ENCODE measurements around the gene TMEM14C. TPM values are rescaled to one million over a fixed set of nuclear protein-coding genes. Genes with fewer than 3 reads are reported as not detected.
A peak's percentile ranks its signal among the peaks of the same experiment; 100 is the strongest.
"Not testable (repeated sequence)": the region's sequence is repeated elsewhere in the genome, so short reads cannot be mapped to it uniquely, and the experiment has no call there.

Gene TMEM14C
- total RNA-seq, 2 donors from 2014 or later, result 74.9 to 76.6 TPM

GRCh38 chr6:10695086-10695657 lies 27.7 kb upstream of the TMEM14C start:
- Mint-ChIP-seq H3K27me3 (ENCODE audit: low read depth) (no peaks in the 10 kb centered on the region), H3K27ac (peak overlapping the region; percentile 100), H3K9me3 (no peaks in the 10 kb centered on the region), H3K4me3 (peak overlapping the region; percentile 88 to 95), H3K4me1 (ENCODE audit: low read depth) (peaks cover 59% of the 10 kb centered on the region), H3K36me3 (ENCODE audit: insufficient read depth in 2 of 2) (peaks cover 10 to 31% of the 10 kb centered on the region in 2 donors)
- ATAC-seq (replicated peaks in 1 of 2) (no peak), DNase-seq (no peak)

- no peak for DNase-seq
- H3K27ac Mint-ChIP-seq, result no peak overlapping the region
- ATAC-seq (replicated peaks in 1 of 2), result no peak
- peaks cover 12 to 39% of the 10 kb centered on the region in 2 donors for H3K36me3 Mint-ChIP-seq (ENCODE audit: insufficient read depth in 2 of 2)
- peak overlapping the region; percentile 88 to 95 for H3K4me3 Mint-ChIP-seq
- H3K27me3 Mint-ChIP-seq (ENCODE audit: low read depth), result no peaks in the 10 kb centered on the region
- H3K4me1 Mint-ChIP-seq (ENCODE audit: low read depth), result peaks cover 68% of the 10 kb centered on the region
- no peaks in the 10 kb centered on the region for H3K9me3 Mint-ChIP-seq
Observed at GRCh38 chr6:10696655-10697054, 26.2 kb upstream of the TMEM14C start.

GRCh38 chr6:10713962-10714361 lies 8.9 kb upstream of the TMEM14C start:
- H3K36me3 Mint-ChIP-seq (ENCODE audit: insufficient read depth in 2 of 2), result peaks cover 2 to 3% of the 10 kb centered on the region in 2 donors
- ATAC-seq (replicated peaks in 1 of 2) (no peak), DNase-seq (no peak)
- no peaks in the 10 kb centered on the region for H3K4me1 Mint-ChIP-seq (ENCODE audit: low read depth)
- no peak overlapping the region for H3K27ac Mint-ChIP-seq
- no peaks in the 10 kb centered on the region for H3K27me3 Mint-ChIP-seq (ENCODE audit: low read depth)
- no peak overlapping the region for H3K4me3 Mint-ChIP-seq
- peaks cover 0 to 3% of the 10 kb centered on the region in 2 donors for H3K9me3 Mint-ChIP-seq

- H3K27me3 Mint-ChIP-seq (ENCODE audit: low read depth), result no peaks in the 10 kb centered on the region
- H3K9me3 Mint-ChIP-seq, result peaks cover 3 to 5% of the 10 kb centered on the region in 2 donors
- H3K27ac Mint-ChIP-seq, result peak overlapping the region; percentile 66
- DNase-seq (peak; percentile 58), ATAC-seq (replicated peaks in 1 of 2) (peak in 1 of 2 donors; percentile 20)
- peak overlapping the region; percentile 94 to 96 for H3K4me3 Mint-ChIP-seq
- peaks cover 5 to 7% of the 10 kb centered on the region in 2 donors for H3K36me3 Mint-ChIP-seq (ENCODE audit: insufficient read depth in 2 of 2)
- H3K4me1 Mint-ChIP-seq (ENCODE audit: low read depth), result peaks cover 26% of the 10 kb centered on the region
Observed at GRCh38 chr6:10719296-10719963, 3.4 kb upstream of the TMEM14C start.

- Mint-ChIP-seq H3K27me3 (ENCODE audit: low read depth) (no peaks in the 10 kb centered on the region), H3K27ac (peak overlapping the region; percentile 66), H3K36me3 (ENCODE audit: insufficient read depth in 2 of 2) (peaks cover 5 to 7% of the 10 kb centered on the region in 2 donors), H3K4me1 (ENCODE audit: low read depth) (peaks cover 28% of the 10 kb centered on the region), H3K4me3 (peak overlapping the region; percentile 94 to 96), H3K9me3 (peaks cover 3 to 5% of the 10 kb centered on the region in 2 donors)
- ATAC-seq (replicated peaks in 1 of 2) (no peak), DNase-seq (no peak)
Observed at GRCh38 chr6:10719964-10720264, 3.0 kb upstream of the TMEM14C start.

- H3K9me3 Mint-ChIP-seq, result peaks cover 3 to 5% of the 10 kb centered on the region in 2 donors
- ATAC-seq (replicated peaks in 1 of 2) (peak; percentile 32 to 49), DNase-seq (peak; percentile 69 to 74)
- H3K27ac Mint-ChIP-seq, result peak overlapping the region; percentile 50
- H3K4me3 Mint-ChIP-seq, result peak overlapping the region; percentile 94 to 96
- H3K36me3 Mint-ChIP-seq (ENCODE audit: insufficient read depth in 2 of 2), result peaks cover 5 to 8% of the 10 kb centered on the region in 2 donors
- H3K4me1 Mint-ChIP-seq (ENCODE audit: low read depth), result peaks cover 33% of the 10 kb centered on the region
- no peaks in the 10 kb centered on the region for H3K27me3 Mint-ChIP-seq (ENCODE audit: low read depth)
Observed at GRCh38 chr6:10720265-10720959, 2.5 kb upstream of the TMEM14C start.

- H3K27me3 Mint-ChIP-seq (ENCODE audit: low read depth); H3K9me3 Mint-ChIP-seq; ATAC-seq (replicated peaks in 1 of 2): not testable (repeated sequence)
- Mint-ChIP-seq H3K4me1 (ENCODE audit: low read depth) (peaks cover 38% of the 10 kb centered on the region), H3K4me3 (peak overlapping the region; percentile 94 to 96), H3K36me3 (ENCODE audit: insufficient read depth in 2 of 2) (peaks cover 5 to 15% of the 10 kb centered on the region in 2 donors), H3K27ac (peak overlapping the region; percentile 90)
- peak; percentile 52 to 63 for DNase-seq
Observed at GRCh38 chr6:10720960-10721849, 1.7 kb upstream of the TMEM14C start.

GRCh38 chr6:10721850-10722569 lies 860 bp upstream of the TMEM14C start:
- no peak for DNase-seq
- H3K36me3 Mint-ChIP-seq (ENCODE audit: insufficient read depth in 2 of 2), result peaks cover 5 to 17% of the 10 kb centered on the region in 2 donors
- peak overlapping the region; percentile 90 for H3K27ac Mint-ChIP-seq
- H3K9me3 Mint-ChIP-seq, result peaks cover 3 to 5% of the 10 kb centered on the region in 2 donors
- H3K27me3 Mint-ChIP-seq (ENCODE audit: low read depth), result no peaks in the 10 kb centered on the region
- H3K4me1 Mint-ChIP-seq (ENCODE audit: low read depth), result peaks cover 38% of the 10 kb centered on the region
- ATAC-seq (replicated peaks in 1 of 2), result no peak
- peak overlapping the region; percentile 94 to 96 for H3K4me3 Mint-ChIP-seq

GRCh38 chr6:10722570-10722819 lies 375 bp upstream of the TMEM14C start:
- peak overlapping the region; percentile 90 for H3K27ac Mint-ChIP-seq

GRCh38 chr6:10723567-10723881 lies 654 bp downstream of the TMEM14C start:
- ATAC-seq (replicated peaks in 1 of 2), result no peak
- peaks cover 3 to 5% of the 10 kb centered on the region in 2 donors for H3K9me3 Mint-ChIP-seq

More at GRCh38 chr6:10722570-10722819, 375 bp upstream of the TMEM14C start:
- peaks cover 3 to 5% of the 10 kb centered on the region in 2 donors for H3K9me3 Mint-ChIP-seq
- peak overlapping the region; percentile 94 to 96 for H3K4me3 Mint-ChIP-seq
- no peaks in the 10 kb centered on the region for H3K27me3 Mint-ChIP-seq (ENCODE audit: low read depth)
- no peak for ATAC-seq (replicated peaks in 1 of 2)
- peaks cover 5 to 19% of the 10 kb centered on the region in 2 donors for H3K36me3 Mint-ChIP-seq (ENCODE audit: insufficient read depth in 2 of 2)
- H3K4me1 Mint-ChIP-seq (ENCODE audit: low read depth), result peaks cover 38% of the 10 kb centered on the region
- no peak for DNase-seq

GRCh38 chr6:10725044-10725443 lies 2.2 kb downstream of the TMEM14C start:
- H3K4me3 Mint-ChIP-seq, result peak overlapping the region in 1 of 2 donors; percentile 46
- no peak for DNase-seq
- H3K9me3 Mint-ChIP-seq, result no peaks in the 10 kb centered on the region
- peaks cover 44% of the 10 kb centered on the region for H3K4me1 Mint-ChIP-seq (ENCODE audit: low read depth)
- ATAC-seq (replicated peaks in 1 of 2), result no peak
- no peak overlapping the region for H3K27ac Mint-ChIP-seq
- H3K27me3 Mint-ChIP-seq (ENCODE audit: low read depth), result no peaks in the 10 kb centered on the region
- H3K36me3 Mint-ChIP-seq (ENCODE audit: insufficient read depth in 2 of 2), result peaks cover 3 to 12% of the 10 kb centered on the region in 2 donors

More at GRCh38 chr6:10723567-10723881, 654 bp downstream of the TMEM14C start:
- Mint-ChIP-seq H3K36me3 (ENCODE audit: insufficient read depth in 2 of 2) (peaks cover 5 to 16% of the 10 kb centered on the region in 2 donors), H3K4me3 (peak overlapping the region; percentile 94 to 96), H3K27ac (peak overlapping the region; percentile 96), H3K27me3 (ENCODE audit: low read depth) (no peaks in the 10 kb centered on the region), H3K4me1 (ENCODE audit: low read depth) (peaks cover 44% of the 10 kb centered on the region)
- no peak for DNase-seq

GRCh38 chr6:10725716-10726115 lies 2.8 kb downstream of the TMEM14C start:
- ATAC-seq (replicated peaks in 1 of 2), result no peak
- DNase-seq, result no peak
- H3K27me3 Mint-ChIP-seq (ENCODE audit: low read depth), result no peaks in the 10 kb centered on the region
- peaks cover 44% of the 10 kb centered on the region for H3K4me1 Mint-ChIP-seq (ENCODE audit: low read depth)
- H3K36me3 Mint-ChIP-seq (ENCODE audit: insufficient read depth in 2 of 2), result peaks cover 3 to 17% of the 10 kb centered on the region in 2 donors
- no peaks in the 10 kb centered on the region for H3K9me3 Mint-ChIP-seq
- no peak overlapping the region for H3K27ac Mint-ChIP-seq
- no peak overlapping the region for H3K4me3 Mint-ChIP-seq

All from activated T-cell treated with anti-CD3 and anti-CD28 coated beads, Interleukin-2, amount 50 U/mL, for 72 hours (primary cell).